Measurements from ENCODE around the gene KANSL1L. TPM values are rescaled to one million over a fixed set of nuclear protein-coding genes. Genes with fewer than 3 reads are reported as not detected.

KANSL1L gene
- total and polyA plus RNA-seq, 9 of the 15 experiments (the other 6 are each of a cell fraction or from before 2014, with no cell fraction given): 1.3 to 6.7 (median 2.4) TPM

DNA sequence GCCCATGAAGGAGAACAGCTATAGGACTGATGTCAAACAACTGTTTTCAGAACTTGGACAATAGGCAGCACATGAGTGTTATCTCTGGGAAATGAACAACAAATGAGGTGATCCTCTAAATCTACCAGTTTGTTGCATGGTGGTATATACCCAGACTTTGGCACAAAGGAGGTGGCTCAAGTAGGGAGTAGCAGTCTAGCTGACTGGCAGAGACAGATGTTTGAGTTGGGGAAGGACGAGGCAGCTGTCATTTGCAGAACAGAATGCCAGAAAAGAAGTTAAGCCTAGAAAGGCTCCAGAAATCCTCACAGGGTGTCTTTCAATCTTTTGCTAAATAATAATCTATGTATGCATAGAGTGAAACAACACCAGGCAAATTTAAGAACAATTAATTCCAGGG lies 121.4 kb downstream of the KANSL1L start (continued):
- TF ChIP-seq PTTG1 (tag; IDR thresholded peaks at IDR 0.05; ENCODE audit: low read depth) (no peak), GTF2F1 (IDR thresholded peaks at IDR 0.05; ENCODE audit: low read depth, low read length) (no peak), ZNF146 (CRISPR knock-in tag; IDR thresholded peaks at IDR 0.05; ENCODE audit: unreplicated experiment) (no peak), SIX5 (IDR thresholded peaks at IDR 0.05; ENCODE audit: borderline replicate concordance in 1 of 2, insufficient read depth in 1 of 2, low read depth in 1 of 2, low read length in 2 of 2) (no peak)

DNA sequence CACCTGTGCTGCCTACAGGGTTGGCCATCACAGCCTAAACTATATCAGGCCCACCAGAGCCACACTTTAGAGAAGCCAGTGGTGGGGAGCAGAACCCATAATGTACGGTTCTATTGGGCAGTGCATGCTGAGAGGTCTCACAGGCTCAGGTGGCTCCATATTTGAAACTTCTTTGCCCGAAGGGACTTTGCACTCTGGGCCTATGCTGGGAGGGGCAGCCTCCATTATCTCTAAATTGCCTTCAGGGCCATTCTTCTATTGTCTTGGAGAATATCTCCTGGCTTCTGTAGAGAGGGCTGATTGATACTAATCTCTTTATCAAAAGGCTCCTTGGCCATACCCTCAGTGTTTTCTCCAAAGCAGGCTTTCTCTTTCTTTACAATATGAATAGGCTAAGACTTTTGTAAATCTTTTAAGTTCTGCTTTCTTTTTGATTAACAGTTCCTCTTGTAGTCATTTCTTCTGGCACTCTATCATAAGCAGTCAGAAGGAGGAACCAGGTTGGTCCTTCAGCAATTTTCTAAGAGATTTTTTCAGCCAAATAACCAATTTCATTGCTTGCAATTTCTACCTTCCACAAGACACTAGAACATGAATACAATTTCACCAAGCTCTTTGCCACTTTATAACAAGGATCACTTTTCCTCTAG lies 124.2 kb downstream of the KANSL1L start:
- no TSS peak for BruUV-seq (replicated peaks)
- Histone ChIP-seq H4K20me1 (replicated peaks; ENCODE audit: control insufficient read depth, insufficient read depth, low read length) (no peaks in the 10 kb centered on the region), H3K9me1 (ENCODE audit: control insufficient read depth, insufficient read depth, low read length) (no peaks in the 10 kb centered on the region), H3K4me2 (ENCODE audit: insufficient read depth, low read length) (no peak overlapping the region), H3K36me3 (ENCODE audit: control insufficient read depth, insufficient read depth, low read length) (no peaks in the 10 kb centered on the region), H3K79me2 (ENCODE audit: control insufficient read depth, insufficient read depth, low read length) (no peaks in the 10 kb centered on the region), H3K4me1 (replicated peaks in 1 of 2; ENCODE audit: control insufficient read depth in 2 of 2, insufficient read depth in 2 of 2, low read length in 2 of 2) (no peaks in the 10 kb centered on the region), H3K9ac (ENCODE audit: insufficient read depth in 1 of 2, low read depth in 2 of 2, low read length in 2 of 2) (no peak overlapping the region), H3K27me3 (ENCODE audit: control insufficient read depth in 2 of 2, insufficient read depth in 2 of 2, low read length in 2 of 2) (no peaks in the 10 kb centered on the region), H3K27ac (ENCODE audit: extremely low read depth, low read depth, low read length) (no peak overlapping the region), H3K9me3 (replicated peaks; ENCODE audit: control insufficient read depth, insufficient read depth, low read depth, low read length) (no peaks in the 10 kb centered on the region), H3K4me3 (no peak overlapping the region), H2AFZ (ENCODE audit: low read depth, low read length) (no peak overlapping the region)
- FAIRE-seq: no peak
- DNase-seq (ENCODE audit: extremely low read depth in 1 of 4, low spot score in 3 of 4): no peak
- in situ Hi-C loops (cut with MboI): no loop called here
- CTCF ChIA-PET (ENCODE audit: low intra/inter-chr PET ratio): no interaction called here
- intact Hi-C loops (cut with micrococcal nuclease): no loop called here
- no peak for ATAC-seq
- WGBS (ENCODE audit: insufficient coverage, low coverage, missing lambda C conversion rate): 46% methylated on average over 2 of the region's 2 CpGs
- POLR2A ChIA-PET: no interaction called here
- TF ChIP-seq, protein P1, sequence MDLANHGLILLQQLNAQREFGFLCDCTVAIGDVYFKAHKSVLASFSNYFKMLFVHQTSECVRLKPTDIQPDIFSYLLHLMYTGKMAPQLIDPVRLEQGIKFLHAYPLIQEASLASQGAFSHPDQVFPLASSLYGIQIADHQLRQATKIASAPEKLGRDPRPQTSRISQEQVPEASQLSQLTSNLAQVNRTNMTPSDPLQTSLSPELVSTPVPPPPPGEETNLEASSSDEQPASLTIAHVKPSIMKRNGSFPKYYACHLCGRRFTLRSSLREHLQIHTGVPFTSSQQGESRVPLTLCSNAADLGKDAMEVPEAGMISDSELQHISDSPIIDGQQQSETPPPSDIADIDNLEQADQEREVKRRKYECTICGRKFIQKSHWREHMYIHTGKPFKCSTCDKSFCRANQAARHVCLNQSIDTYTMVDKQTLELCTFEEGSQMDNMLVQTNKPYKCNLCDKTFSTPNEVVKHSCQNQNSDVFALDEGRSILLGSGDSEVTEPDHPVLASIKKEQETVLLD (IDR thresholded peaks at IDR 0.05): no peak
- no peak for TF ChIP-seq HDAC2 (IDR thresholded peaks at IDR 0.05)
- TF ChIP-seq GABPB1 (CRISPR knock-in tag; IDR thresholded peaks at IDR 0.05): no peak
- TF ChIP-seq LEF1 (IDR thresholded peaks at IDR 0.05): no peak
- no peak for TF ChIP-seq LARP7 (IDR thresholded peaks at IDR 0.05)
- TF ChIP-seq, protein P2, sequence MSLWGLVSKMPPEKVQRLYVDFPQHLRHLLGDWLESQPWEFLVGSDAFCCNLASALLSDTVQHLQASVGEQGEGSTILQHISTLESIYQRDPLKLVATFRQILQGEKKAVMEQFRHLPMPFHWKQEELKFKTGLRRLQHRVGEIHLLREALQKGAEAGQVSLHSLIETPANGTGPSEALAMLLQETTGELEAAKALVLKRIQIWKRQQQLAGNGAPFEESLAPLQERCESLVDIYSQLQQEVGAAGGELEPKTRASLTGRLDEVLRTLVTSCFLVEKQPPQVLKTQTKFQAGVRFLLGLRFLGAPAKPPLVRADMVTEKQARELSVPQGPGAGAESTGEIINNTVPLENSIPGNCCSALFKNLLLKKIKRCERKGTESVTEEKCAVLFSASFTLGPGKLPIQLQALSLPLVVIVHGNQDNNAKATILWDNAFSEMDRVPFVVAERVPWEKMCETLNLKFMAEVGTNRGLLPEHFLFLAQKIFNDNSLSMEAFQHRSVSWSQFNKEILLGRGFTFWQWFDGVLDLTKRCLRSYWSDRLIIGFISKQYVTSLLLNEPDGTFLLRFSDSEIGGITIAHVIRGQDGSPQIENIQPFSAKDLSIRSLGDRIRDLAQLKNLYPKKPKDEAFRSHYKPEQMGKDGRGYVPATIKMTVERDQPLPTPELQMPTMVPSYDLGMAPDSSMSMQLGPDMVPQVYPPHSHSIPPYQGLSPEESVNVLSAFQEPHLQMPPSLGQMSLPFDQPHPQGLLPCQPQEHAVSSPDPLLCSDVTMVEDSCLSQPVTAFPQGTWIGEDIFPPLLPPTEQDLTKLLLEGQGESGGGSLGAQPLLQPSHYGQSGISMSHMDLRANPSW (CRISPR knock-in tag; IDR thresholded peaks at IDR 0.05): no peak
- no peak for TF ChIP-seq FIP1L1 (IDR thresholded peaks at IDR 0.05; ENCODE audit: low read depth, low read length, poor library complexity, severe bottlenecking)
- TF ChIP-seq NEUROD1 (IDR thresholded peaks at IDR 0.05; ENCODE audit: borderline replicate concordance, low read depth, low read length, partially characterized antibody): no peak
- TF ChIP-seq NR4A1 (CRISPR knock-in tag; IDR thresholded peaks at IDR 0.05): no peak
- TF ChIP-seq NR4A1 (tag; IDR thresholded peaks at IDR 0.05): no peak
- TF ChIP-seq ZNF583 (CRISPR knock-in tag; IDR thresholded peaks at IDR 0.05): no peak
- TF ChIP-seq, protein P3, sequence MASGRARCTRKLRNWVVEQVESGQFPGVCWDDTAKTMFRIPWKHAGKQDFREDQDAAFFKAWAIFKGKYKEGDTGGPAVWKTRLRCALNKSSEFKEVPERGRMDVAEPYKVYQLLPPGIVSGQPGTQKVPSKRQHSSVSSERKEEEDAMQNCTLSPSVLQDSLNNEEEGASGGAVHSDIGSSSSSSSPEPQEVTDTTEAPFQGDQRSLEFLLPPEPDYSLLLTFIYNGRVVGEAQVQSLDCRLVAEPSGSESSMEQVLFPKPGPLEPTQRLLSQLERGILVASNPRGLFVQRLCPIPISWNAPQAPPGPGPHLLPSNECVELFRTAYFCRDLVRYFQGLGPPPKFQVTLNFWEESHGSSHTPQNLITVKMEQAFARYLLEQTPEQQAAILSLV (tag; IDR thresholded peaks at IDR 0.05): no peak
- TF ChIP-seq HNRNPL (IDR thresholded peaks at IDR 0.05; ENCODE audit: low read depth, low read length): no peak
- no peak for TF ChIP-seq PYGO2 (tag; IDR thresholded peaks at IDR 0.05)
- no peak for TF ChIP-seq ZNF384 (IDR thresholded peaks at IDR 0.05; ENCODE audit: low read depth, low read length)

Data from K562 (cell line).